Activated CD4-positive, alpha-beta T cell treated with anti-CD3 and anti-CD28 coated beads, Interleukin-2, amount 10 ng/mL, durations not matched to agents 7 days and 5 days (primary cell): ENCODE data around the gene ZDBF2. TPM values are rescaled to one million over a fixed set of nuclear protein-coding genes. Genes with fewer than 3 reads are reported as not detected.
"Not testable (repeated sequence)": the region's sequence is repeated elsewhere in the genome, so short reads cannot be mapped to it uniquely, and the experiment has no call there.

ENCODE experiments used
- CTCF ChIA-PET: fragments of 350-600 bp; sonication (Branson Sonifier 250); formaldehyde crosslinking; loops from one replicate; lab custom pipeline; 2021; ENCODE audit warnings: antibody characterized with exemption; lab: Charles Lee
- POLR2A ChIA-PET: fragments of 350-600 bp; sonication (Branson Sonifier 250); formaldehyde crosslinking; loops from one replicate; lab custom pipeline; 2021; ENCODE audit warnings: antibody characterized with exemption; lab: Charles Lee
- DNase-seq: peaks from one replicate; pipeline ENCODE4 v3.0.0-alpha.2; 2020
- H3K27ac Mint-ChIP-seq: one replicate; pipeline ENCODE4 v1.8.0; 2021; ENCODE audit warnings: mild to moderate bottlenecking, moderate library complexity, mixed read lengths
- H3K27me3 Mint-ChIP-seq: one replicate; pipeline ENCODE4 v1.8.0; 2021; ENCODE audit warnings: mixed read lengths
- H3K36me3 Mint-ChIP-seq: one replicate; pipeline ENCODE4 v1.8.0; 2021; ENCODE audit warnings: low read depth, mixed read lengths
- H3K4me1 Mint-ChIP-seq: one replicate; pipeline ENCODE4 v1.8.0; 2021; ENCODE audit warnings: mixed read lengths
- H3K4me3 Mint-ChIP-seq: one replicate; pipeline ENCODE4 v1.8.0; 2021; ENCODE audit warnings: mild to moderate bottlenecking, moderate library complexity, mixed read lengths
- H3K9me3 Mint-ChIP-seq: one replicate; pipeline ENCODE4 v1.8.0; 2021; ENCODE audit warnings: mixed read lengths
- total RNA-seq, 2 experiments: library from RNA; stranded (reverse); gene quantifications; one replicate each; pipeline ENCODE4 v1.2.3, GENCODE V29; 2021

Gene ZDBF2
- 10 to 100 TPM in 1 of 2 experiments, 1 to 10 TPM in 1; 9.7 to 12.4 TPM for total RNA-seq

DNA sequence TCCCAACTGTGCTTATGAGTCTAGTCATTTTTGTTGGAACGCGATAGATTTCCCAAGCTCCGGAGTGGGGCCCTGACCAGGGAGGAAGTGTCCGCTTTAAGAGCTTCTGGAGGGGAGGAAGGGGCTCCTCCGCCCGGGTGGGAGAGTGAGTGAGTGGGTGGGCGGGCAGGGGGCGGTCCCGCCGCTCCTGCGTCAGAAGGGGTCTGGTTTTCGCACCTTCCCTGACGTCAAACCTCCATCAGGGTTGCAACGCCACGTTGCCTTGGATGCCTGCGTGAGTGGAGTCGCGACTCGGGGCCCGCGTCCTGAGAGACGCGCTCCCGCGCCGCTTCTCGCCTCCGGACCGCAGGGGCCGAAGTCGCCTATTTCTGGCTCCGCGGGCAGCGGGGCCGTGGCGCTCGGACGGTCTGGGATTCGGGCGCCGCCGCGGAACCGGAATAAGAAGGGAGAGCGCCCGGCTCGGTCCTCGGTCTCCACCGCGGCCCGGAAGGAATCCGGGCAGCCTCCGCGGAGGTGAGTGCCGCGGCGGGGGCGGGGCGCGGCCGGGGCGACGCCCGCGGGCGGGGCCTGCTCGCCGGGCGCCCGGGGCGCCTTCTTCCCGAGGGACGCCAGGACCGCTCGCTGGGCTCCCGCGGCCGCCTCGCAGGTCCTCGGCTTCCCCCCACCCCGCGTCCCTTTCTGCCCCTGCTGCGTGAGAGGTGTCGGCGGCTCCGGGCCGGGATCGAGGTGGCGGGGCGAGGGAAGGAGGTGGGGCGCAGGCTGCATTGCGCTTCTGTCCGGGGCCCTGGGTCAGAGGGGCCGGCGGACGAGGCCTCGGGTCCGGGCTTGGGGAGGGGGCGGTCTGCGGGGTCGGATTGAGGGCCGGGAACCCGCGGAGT is at the start of gene ZDBF2:
Gene ZDBF2 (plus strand): TSS at position 230 of the 878 bp plus-strand sequence. CDS start 7,187 bp downstream, outside the sequence.
- H3K27me3 Mint-ChIP-seq: peaks cover 55% of the 10 kb centered on the region
- ChIA-PET POLR2A (no interaction called here), CTCF (interaction anchor here (0.6 to 1.2 kb wide), 4 partner anchors 11 to 1996 kb away, joined by 3 read pairs; no protein-coding TSS in a partner anchor)

DNA sequence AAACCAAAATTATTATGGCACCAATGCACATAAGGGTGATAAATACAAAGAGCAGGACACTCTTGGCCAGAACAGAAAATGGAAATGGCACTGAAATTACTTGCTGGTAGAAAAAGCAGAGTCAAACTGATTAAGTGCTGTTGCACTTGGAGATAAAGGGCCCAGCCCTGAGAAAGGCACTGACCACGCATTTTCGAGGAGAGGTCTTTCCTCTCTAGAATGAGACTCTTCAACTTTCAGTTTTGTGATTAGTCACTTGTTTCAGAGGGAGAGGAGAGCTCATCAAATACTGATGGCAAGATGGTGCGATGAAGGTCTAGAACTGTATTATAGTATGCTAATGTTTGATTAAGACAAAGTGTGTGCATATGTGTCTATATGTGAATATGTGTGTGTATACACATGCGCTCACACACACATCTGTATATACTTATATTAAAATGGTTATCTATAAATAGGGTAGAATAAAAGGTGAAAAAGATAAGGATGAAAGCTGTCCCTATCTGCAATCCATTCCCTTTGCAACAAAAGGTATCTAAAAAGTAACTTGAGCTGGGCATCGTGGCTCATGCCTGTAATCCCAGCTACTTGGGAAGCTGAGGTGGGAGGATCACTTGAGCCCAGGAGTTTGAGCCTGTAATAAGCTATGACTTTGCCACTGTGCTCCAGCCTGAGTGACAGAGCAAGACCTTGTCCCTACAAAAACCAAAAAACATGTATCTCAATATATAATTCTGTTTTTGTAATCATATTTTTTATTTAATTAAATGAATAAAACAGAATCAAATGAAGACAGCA is 48.8 kb upstream of the ZDBF2 start:
- H3K9me3 Mint-ChIP-seq: no peaks in the 10 kb centered on the region
- ChIA-PET CTCF (no interaction called here), POLR2A (no interaction called here)
- no peak overlapping the region for H3K4me3 Mint-ChIP-seq
- peak overlapping the region; percentile 54 for H3K27ac Mint-ChIP-seq
- no peaks in the 10 kb centered on the region for H3K36me3 Mint-ChIP-seq
- DNase-seq: no peak
- H3K4me1 Mint-ChIP-seq: peaks cover 4% of the 10 kb centered on the region
- peaks cover 8% of the 10 kb centered on the region for H3K27me3 Mint-ChIP-seq

More for the DNA sequence above, at the start of gene ZDBF2:
- peaks cover 3% of the 10 kb centered on the region for H3K36me3 Mint-ChIP-seq
- H3K9me3 Mint-ChIP-seq: no peaks in the 10 kb centered on the region
- H3K4me3 Mint-ChIP-seq: peak within 1 kb of the TSS; percentile 81
- H3K27ac Mint-ChIP-seq: peak within 1 kb of the TSS; percentile 92
- H3K4me1 Mint-ChIP-seq: peaks cover 19% of the 10 kb centered on the region
- DNase-seq: peak; percentile 53

DNA sequence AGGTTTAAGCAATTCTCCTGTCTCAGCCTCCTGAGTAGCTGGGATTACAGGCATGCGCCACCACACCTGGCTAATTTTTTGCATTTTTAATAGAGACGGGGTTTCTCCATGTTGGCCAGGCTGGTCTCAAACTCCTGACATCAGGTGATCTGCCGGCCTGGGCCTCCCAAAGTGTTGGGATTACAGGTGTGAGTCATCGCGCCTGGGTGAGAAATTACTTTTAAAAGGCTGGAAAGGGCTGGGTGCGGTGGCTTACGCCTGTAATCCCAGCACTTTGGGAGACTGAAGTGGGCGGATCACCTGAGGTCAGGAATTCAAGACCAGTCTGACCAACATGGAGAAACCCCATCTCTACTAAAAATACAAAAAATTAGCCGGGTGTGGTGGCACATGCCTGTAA is 45.8 kb upstream of the ZDBF2 start:
- H3K36me3 Mint-ChIP-seq, H3K9me3 Mint-ChIP-seq, CTCF ChIA-PET, H3K27me3 Mint-ChIP-seq, DNase-seq, POLR2A ChIA-PET, H3K27ac Mint-ChIP-seq, H3K4me3 Mint-ChIP-seq: not testable (repeated sequence)
- peaks cover 10% of the 10 kb centered on the region for H3K4me1 Mint-ChIP-seq

DNA sequence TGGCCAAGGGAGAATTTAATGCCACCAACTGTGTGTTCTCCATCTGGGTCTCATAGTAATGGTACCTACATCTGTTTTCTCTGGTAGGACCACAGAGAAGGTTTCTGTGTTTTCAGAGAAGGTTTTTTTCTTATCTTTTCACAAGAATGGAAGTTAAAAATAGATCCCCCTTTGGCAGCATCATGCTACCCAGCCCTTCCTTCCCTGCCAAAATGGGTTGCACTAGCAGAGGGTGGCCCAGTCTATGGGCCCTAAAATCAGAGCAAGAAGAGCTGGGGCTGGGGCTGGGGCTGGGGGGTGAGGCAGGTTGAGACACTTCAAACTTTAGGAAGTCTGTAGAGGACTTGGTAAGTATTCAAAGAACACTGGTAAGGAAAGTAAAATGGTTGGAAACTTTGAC is 44.8 kb upstream of the ZDBF2 start:
- ChIA-PET POLR2A (no interaction called here), CTCF (interaction anchor here (0.6 kb wide), 1 partner anchor 18 kb away, joined by 3 read pairs; no protein-coding TSS in a partner anchor)
- Mint-ChIP-seq H3K27me3 (peaks cover 8% of the 10 kb centered on the region), H3K36me3 (no peaks in the 10 kb centered on the region), H3K4me1 (peaks cover 10% of the 10 kb centered on the region), H3K27ac (no peak overlapping the region), H3K4me3 (no peak overlapping the region), H3K9me3 (no peaks in the 10 kb centered on the region)
- no peak for DNase-seq

DNA sequence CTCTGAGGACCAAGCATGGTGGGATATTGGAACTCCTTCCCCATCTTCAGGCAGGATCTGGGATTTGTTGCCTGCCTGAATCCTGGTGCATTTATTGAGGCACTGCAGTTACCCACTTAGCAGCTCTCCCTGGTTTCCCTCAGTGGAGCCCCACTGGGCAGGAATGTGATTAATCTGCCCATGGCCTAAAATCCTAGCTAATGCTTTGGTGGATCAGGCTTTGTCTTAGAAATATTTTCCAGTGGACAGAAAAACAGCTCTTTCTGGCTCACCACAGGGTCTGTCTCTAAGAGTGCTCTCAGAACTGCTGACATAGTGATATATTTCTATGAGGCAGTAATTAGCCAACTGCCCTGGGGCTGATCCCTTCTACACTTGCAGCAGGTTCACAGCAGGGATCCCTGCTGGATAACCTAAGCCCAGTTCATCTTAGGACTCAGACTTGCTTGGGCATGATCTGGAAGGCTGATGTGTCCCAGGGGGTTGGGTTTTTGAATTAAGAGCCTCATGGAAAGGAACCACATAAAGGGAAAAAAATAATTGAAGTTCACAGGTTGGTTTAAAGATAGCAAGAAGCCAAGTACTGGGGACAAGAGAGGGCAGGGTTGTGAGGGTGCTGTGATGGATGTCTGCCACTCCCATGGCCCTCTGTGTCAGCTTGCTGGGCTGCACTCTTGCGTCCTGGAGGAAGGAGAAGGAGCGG is 44.3 kb upstream of the ZDBF2 start:
- Mint-ChIP-seq H3K27me3 (peaks cover 8% of the 10 kb centered on the region), H3K9me3 (no peaks in the 10 kb centered on the region), H3K27ac (no peak overlapping the region), H3K36me3 (no peaks in the 10 kb centered on the region), H3K4me1 (peaks cover 10% of the 10 kb centered on the region), H3K4me3 (no peak overlapping the region)
- no peak for DNase-seq
- CTCF ChIA-PET: interaction anchor here (0.6 kb wide), 1 partner anchor 17 kb away, joined by 3 read pairs; no protein-coding TSS in a partner anchor
- POLR2A ChIA-PET: no interaction called here

DNA sequence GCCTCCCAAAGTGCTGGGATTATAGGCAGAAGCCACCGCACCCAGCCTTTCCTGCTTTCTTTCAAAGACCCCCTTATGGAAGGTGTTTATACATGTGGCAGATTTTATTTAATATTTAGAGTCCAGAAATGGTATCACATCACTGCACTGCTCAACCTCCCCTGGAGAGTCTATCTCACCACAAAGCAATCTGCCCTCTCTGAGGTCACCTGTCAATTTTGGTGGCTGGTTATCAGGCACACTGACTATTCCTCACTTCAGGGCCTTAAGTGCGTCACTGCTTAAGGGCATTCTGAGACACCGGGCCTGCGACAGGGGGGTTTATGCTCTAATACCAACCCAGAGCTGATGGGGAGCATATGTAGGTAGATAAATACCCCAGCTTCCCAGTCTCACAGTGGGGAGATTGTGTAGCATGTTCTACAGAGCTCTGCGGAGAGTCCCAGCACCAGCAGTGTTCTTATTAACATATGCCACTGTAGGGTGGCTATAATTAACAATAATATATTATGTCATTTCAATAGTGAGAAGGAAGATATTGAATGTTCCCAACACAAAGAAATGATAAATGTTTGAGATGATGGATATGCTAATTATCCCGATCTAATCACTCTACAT is 42.7 kb upstream of the ZDBF2 start:
- H3K36me3 Mint-ChIP-seq: no peaks in the 10 kb centered on the region
- CTCF ChIA-PET: interaction anchor here (0.7 kb wide), 1 partner anchor 195 kb away, joined by 3 read pairs; no protein-coding TSS in a partner anchor
- peaks cover 6% of the 10 kb centered on the region for H3K4me1 Mint-ChIP-seq
- H3K27ac Mint-ChIP-seq: no peak overlapping the region
- no peak for DNase-seq
- POLR2A ChIA-PET: no interaction called here
- H3K9me3 Mint-ChIP-seq: peaks cover 5% of the 10 kb centered on the region
- no peak overlapping the region for H3K4me3 Mint-ChIP-seq
- peaks cover 8% of the 10 kb centered on the region for H3K27me3 Mint-ChIP-seq

DNA sequence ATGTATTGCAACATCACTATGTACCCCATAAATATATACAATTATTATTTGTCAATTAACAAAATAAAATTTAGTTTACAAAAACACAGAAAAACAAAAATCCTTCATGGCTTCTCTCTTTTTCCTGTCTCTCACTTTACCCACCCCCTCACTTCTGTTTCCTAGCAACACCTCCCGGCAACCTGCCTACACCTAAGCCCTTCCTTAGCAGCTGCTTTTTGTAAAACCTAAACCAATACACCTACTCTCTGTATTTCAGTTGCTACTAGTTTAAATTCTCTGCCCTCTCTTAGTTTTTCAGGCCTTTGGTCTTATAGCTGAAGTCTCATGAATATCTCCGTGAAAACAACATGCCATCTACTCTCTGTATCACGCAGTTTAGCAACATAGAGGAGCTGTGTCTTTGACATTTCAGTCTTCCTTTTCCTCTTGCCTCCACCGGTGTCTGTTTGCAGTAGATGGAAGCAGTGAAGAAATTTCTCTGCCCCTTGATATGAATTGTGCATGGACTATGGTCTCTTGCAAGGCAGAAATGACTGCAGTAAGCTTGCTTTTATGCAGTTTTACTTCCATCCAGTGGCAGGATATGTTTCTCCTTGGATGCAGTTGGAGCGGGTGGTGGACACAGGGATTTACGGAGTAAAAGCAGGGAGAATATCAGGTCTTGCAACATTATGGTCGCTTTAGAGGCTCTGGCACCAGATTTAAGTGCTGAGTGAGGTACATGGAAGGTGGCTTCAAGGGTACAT is 42.0 kb upstream of the ZDBF2 start:
- no peak for DNase-seq
- peaks cover 5% of the 10 kb centered on the region for H3K9me3 Mint-ChIP-seq
- ChIA-PET POLR2A (no interaction called here), CTCF (no interaction called here)
- H3K27me3 Mint-ChIP-seq: peaks cover 4% of the 10 kb centered on the region
- peaks cover 6% of the 10 kb centered on the region for H3K4me1 Mint-ChIP-seq
- H3K36me3 Mint-ChIP-seq: no peaks in the 10 kb centered on the region
- H3K27ac Mint-ChIP-seq: no peak overlapping the region
- H3K4me3 Mint-ChIP-seq: no peak overlapping the region

DNA sequence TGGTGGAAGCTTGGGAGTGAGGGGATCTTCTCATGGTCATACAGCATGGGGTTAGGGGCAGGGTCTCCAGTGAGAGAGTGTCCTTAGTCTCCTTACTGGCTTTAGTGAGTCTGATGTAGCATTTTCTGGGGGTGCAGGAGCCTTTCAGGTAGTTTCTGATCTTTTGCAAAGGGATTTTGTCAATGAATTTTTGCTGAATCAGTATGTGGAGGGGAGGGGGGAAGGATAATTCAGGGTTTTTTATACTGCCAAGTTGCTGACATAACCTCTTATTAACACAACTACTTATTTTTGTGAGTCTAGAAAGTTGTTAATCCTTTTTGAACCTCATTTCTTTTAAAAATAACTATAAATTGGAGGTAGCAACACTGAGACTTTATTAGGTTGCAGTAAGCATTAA is 35.3 kb upstream of the ZDBF2 start:
- H3K27ac Mint-ChIP-seq: no peak overlapping the region
- no peak for DNase-seq
- ChIA-PET CTCF (no interaction called here), POLR2A (no interaction called here)
- H3K27me3 Mint-ChIP-seq: no peaks in the 10 kb centered on the region
- no peaks in the 10 kb centered on the region for H3K4me1 Mint-ChIP-seq
- no peaks in the 10 kb centered on the region for H3K36me3 Mint-ChIP-seq
- peaks cover 5% of the 10 kb centered on the region for H3K9me3 Mint-ChIP-seq
- no peak overlapping the region for H3K4me3 Mint-ChIP-seq

DNA sequence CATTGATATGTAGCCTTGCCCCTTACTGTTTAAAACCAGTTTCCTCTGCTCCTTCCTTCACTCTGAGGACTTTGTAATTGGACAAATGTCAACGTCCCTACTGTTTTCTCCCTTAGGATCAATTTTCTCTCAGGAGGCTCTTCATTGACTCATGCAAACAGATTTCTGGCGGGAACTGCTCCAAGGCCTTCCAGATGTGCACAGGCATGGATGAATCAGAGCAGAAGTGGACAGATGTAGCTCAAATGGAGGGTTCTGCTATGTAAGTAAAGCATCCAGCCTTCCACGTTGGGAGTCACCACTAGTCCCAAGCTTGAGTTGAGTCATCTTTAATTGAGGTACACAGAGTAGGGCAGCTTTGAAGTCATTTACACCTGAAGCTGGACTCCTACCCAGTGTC is 34.1 kb upstream of the ZDBF2 start:
- H3K27ac Mint-ChIP-seq: peak overlapping the region; percentile 48
- H3K4me1 Mint-ChIP-seq: no peaks in the 10 kb centered on the region
- no peaks in the 10 kb centered on the region for H3K36me3 Mint-ChIP-seq
- CTCF ChIA-PET: interaction anchor here (1.1 kb wide), 1 partner anchor 42 kb away, joined by 3 read pairs; no protein-coding TSS in a partner anchor
- H3K4me3 Mint-ChIP-seq: no peak overlapping the region
- no peaks in the 10 kb centered on the region for H3K27me3 Mint-ChIP-seq
- POLR2A ChIA-PET: no interaction called here
- H3K9me3 Mint-ChIP-seq: peaks cover 5% of the 10 kb centered on the region
- no peak for DNase-seq

DNA sequence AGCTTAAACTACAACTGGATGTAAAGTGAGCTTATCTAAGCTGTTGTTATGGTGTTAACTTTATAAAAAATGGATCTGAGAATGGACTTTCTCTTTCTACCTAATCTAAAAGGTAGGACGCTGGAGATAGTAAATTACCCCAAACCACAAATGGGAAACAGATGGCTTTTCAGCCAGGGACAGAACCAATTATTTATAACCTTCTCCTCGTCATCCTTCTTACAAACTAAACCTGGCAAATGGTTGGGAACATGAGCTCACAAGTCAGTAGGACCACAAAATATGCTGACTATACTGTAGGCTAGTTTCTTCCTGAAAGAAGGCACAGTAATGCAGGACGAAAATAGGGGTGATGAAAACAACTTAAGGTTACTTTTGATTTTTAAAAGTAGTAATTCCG is 32.7 kb upstream of the ZDBF2 start:
- Mint-ChIP-seq H3K9me3 (no peaks in the 10 kb centered on the region), H3K27ac (no peak overlapping the region), H3K36me3 (no peaks in the 10 kb centered on the region), H3K4me3 (no peak overlapping the region), H3K4me1 (no peaks in the 10 kb centered on the region), H3K27me3 (peaks cover 3% of the 10 kb centered on the region)
- CTCF ChIA-PET: no interaction called here
- DNase-seq: no peak
- POLR2A ChIA-PET: no interaction called here

DNA sequence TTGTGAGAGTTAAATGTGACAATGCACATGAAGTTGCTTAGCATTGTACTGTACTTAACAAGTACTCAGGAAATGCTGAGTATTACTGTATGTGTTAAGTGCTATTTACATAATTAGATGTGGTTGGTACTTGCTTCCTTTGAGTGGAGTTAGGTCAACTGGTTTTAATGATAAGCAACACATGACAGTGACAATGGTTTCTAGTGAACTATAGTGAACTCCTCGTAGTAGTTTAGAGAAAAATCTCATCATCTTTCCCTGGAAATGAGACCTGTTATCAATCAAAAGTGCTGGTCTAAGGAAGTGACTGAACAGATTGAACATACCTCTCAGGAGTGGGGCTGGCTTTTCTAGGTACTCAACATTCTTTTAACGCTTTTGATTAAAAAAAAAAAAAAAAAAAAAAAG is 29.2 kb upstream of the ZDBF2 start:
- Mint-ChIP-seq H3K27ac (no peak overlapping the region), H3K9me3 (no peaks in the 10 kb centered on the region), H3K4me1 (peaks cover 2% of the 10 kb centered on the region), H3K4me3 (no peak overlapping the region), H3K36me3 (no peaks in the 10 kb centered on the region), H3K27me3 (peaks cover 12% of the 10 kb centered on the region)
- DNase-seq: no peak
- CTCF ChIA-PET: interaction anchor here (0.6 kb wide), 1 partner anchor 1085 kb away, joined by 4 read pairs; no protein-coding TSS in a partner anchor
- POLR2A ChIA-PET: no interaction called here
